ENCODE data around the gene RBBP6. TPM values are rescaled to one million over a fixed set of nuclear protein-coding genes. Genes with fewer than 3 reads are reported as not detected.

RBBP6 gene
- total RNA-seq, 1 donor from 2014 or later: 33.0 TPM

DNA sequence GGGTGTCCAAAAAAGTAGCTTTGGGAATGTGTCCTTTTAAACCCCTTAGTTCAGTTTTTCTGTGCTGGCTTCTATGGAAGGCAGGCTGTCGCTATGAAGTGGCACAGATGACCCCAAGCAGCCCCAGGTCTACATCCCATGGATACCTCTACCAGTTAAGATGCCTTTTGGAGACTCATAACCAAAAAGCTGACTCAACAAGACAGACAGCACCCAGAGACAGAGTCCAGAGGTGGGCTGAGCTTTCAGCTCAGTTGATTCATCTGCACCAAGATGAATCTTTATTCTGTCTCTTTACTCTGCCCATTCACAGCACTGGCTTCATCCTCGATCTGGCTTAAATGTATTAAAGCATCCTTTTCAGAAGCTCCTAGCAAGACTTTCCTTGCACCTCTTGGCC, 29.8 kb upstream of the RBBP6 start:
- Mint-ChIP-seq H3K4me1 (ENCODE audit: low read depth) (peaks cover 6% of the 10 kb centered on the region), H3K36me3 (ENCODE audit: low read depth) (no peaks in the 10 kb centered on the region), H3K27me3 (ENCODE audit: low read depth) (peaks cover 18% of the 10 kb centered on the region), H3K27ac (ENCODE audit: unreplicated experiment) (no peak overlapping the region), H3K4me3 (ENCODE audit: unreplicated experiment) (no peak overlapping the region), H3K9me3 (ENCODE audit: low read depth) (no peaks in the 10 kb centered on the region)
- DNase-seq (ENCODE audit: low spot score): no peak
- TF ChIP-seq, protein P1, sequence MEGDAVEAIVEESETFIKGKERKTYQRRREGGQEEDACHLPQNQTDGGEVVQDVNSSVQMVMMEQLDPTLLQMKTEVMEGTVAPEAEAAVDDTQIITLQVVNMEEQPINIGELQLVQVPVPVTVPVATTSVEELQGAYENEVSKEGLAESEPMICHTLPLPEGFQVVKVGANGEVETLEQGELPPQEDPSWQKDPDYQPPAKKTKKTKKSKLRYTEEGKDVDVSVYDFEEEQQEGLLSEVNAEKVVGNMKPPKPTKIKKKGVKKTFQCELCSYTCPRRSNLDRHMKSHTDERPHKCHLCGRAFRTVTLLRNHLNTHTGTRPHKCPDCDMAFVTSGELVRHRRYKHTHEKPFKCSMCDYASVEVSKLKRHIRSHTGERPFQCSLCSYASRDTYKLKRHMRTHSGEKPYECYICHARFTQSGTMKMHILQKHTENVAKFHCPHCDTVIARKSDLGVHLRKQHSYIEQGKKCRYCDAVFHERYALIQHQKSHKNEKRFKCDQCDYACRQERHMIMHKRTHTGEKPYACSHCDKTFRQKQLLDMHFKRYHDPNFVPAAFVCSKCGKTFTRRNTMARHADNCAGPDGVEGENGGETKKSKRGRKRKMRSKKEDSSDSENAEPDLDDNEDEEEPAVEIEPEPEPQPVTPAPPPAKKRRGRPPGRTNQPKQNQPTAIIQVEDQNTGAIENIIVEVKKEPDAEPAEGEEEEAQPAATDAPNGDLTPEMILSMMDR (IDR thresholded peaks at IDR 0.05): no peak

DNA sequence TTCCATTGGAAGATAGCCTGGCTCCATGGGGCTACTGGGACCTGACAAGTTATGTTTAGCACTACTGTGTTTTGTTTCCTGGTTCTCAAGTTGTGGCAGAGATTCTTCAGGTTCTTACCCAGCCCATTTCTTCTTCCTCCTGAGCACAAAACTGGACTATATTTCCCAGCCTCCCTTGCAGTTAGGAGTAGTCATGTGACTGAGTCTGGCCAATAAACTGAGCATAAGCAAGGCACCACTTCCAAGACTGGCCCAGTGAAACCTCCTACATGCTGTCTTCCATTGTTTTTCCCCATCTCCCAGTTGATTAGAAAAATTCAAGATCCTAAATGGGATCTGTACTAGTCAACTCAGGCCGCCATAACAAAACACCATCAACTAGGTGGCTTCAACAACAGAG, 28.2 kb upstream of the RBBP6 start:
- no peak overlapping the region for H3K4me3 Mint-ChIP-seq (ENCODE audit: unreplicated experiment)
- H3K36me3 Mint-ChIP-seq (ENCODE audit: low read depth): no peaks in the 10 kb centered on the region
- TF ChIP-seq, protein P1 (IDR thresholded peaks at IDR 0.05): no peak
- no peak for DNase-seq (ENCODE audit: low spot score)
- no peak overlapping the region for H3K27ac Mint-ChIP-seq (ENCODE audit: unreplicated experiment)
- no peaks in the 10 kb centered on the region for H3K9me3 Mint-ChIP-seq (ENCODE audit: low read depth)
- peaks cover 6% of the 10 kb centered on the region for H3K4me1 Mint-ChIP-seq (ENCODE audit: low read depth)
- H3K27me3 Mint-ChIP-seq (ENCODE audit: low read depth): peaks cover 21% of the 10 kb centered on the region

DNA sequence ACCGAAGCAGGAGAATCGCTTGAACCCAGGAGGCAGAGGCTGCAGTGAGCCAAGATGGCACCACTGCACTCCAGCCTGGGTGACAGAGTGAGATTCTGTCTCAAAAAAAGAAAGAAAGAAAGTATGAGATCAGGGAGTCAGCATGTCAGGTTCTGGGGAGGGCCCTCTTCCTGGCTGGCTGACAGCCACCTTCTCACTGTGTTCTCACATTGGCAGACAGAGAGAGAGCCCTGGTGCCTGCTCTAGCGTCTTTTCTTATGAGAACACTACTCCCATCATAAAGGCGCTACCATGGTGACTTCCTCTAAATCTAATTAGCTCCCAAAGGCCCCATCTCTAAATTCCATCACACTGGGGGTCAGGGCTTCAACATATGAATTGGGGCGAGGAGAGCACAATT, 27.6 kb upstream of the RBBP6 start:
- DNase-seq (ENCODE audit: low spot score): no peak
- H3K4me1 Mint-ChIP-seq (ENCODE audit: low read depth): peaks cover 7% of the 10 kb centered on the region

DNA sequence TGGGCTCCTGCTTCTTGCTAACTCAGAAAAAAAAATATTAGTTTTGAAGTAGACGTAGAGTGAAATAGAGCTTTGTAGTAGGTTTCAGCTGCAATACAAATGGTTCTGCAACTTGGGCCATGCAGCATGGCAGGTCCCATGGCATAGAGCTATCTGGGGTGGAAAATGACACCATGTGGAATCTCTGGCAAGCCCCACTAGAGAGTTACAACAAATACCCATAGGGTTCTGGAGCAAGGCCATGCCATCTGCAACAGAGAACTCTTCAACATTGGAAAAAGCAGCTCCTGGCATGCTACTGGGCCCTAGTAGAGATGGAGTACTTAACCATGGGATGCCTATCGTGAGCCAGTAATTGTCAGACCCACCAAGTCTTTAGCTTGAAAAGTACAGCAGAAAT, 25.3 kb upstream of the RBBP6 start:
- DNase-seq (ENCODE audit: low spot score): no peak
- Mint-ChIP-seq H3K9me3 (ENCODE audit: low read depth) (no peaks in the 10 kb centered on the region), H3K27me3 (ENCODE audit: low read depth) (peaks cover 24% of the 10 kb centered on the region), H3K36me3 (ENCODE audit: low read depth) (no peaks in the 10 kb centered on the region), H3K4me1 (ENCODE audit: low read depth) (peaks cover 5% of the 10 kb centered on the region), H3K27ac (ENCODE audit: unreplicated experiment) (no peak overlapping the region), H3K4me3 (ENCODE audit: unreplicated experiment) (no peak overlapping the region)
- TF ChIP-seq, protein P1 (IDR thresholded peaks at IDR 0.05): no peak

More for the DNA sequence above, 27.6 kb upstream of the RBBP6 start:
- TF ChIP-seq, protein P1 (IDR thresholded peaks at IDR 0.05): no peak
- Mint-ChIP-seq H3K9me3 (ENCODE audit: low read depth) (no peaks in the 10 kb centered on the region), H3K27ac (ENCODE audit: unreplicated experiment) (no peak overlapping the region), H3K4me3 (ENCODE audit: unreplicated experiment) (no peak overlapping the region), H3K36me3 (ENCODE audit: low read depth) (no peaks in the 10 kb centered on the region), H3K27me3 (ENCODE audit: low read depth) (peaks cover 22% of the 10 kb centered on the region)

DNA sequence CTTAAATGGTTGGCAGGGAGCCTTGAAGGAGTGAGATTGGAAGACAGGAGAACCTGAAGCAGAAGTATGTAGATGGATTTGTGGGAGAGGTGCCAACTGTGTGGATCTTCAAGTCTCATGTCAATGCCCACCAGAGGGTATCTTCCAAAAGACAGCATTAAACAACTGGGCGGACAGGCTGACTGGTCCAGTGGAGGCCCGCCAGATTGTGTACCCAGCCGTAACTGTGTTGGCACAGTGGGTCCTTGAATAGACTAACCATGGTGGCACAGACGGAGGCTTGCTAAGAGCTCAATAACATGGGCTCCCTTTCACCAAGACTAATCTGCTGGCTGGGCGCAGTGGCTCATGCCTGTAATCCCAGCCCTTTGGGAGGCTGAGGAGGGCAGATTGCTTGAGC, 24.2 kb upstream of the RBBP6 start:
- DNase-seq (ENCODE audit: low spot score): no peak
- peaks cover 20% of the 10 kb centered on the region for H3K27me3 Mint-ChIP-seq (ENCODE audit: low read depth)
- H3K9me3 Mint-ChIP-seq (ENCODE audit: low read depth): no peaks in the 10 kb centered on the region
- H3K4me1 Mint-ChIP-seq (ENCODE audit: low read depth): peaks cover 5% of the 10 kb centered on the region
- no peak overlapping the region for H3K27ac Mint-ChIP-seq (ENCODE audit: unreplicated experiment)
- no peaks in the 10 kb centered on the region for H3K36me3 Mint-ChIP-seq (ENCODE audit: low read depth)
- TF ChIP-seq, protein P1 (IDR thresholded peaks at IDR 0.05): no peak
- H3K4me3 Mint-ChIP-seq (ENCODE audit: unreplicated experiment): no peak overlapping the region

Measured in chondrocyte (in vitro differentiated cells).